HG03139 (cell line): ENCODE results near the gene PARD3B.

Experiments
- ATAC-seq: cut with Tn5 transposase; IDR thresholded peaks from one replicate; pipeline ENCODE4 v1.9.1; 2021; ENCODE audit not compliant: unreplicated experiment

Gene PARD3B

GRCh38 chr2:204885747-204886146, 340.5 kb downstream of the PARD3B start:
- no peak for ATAC-seq

GRCh38 chr2:204886713-204887112, 341.4 kb downstream of the PARD3B start:
- no peak for ATAC-seq

- no peak for ATAC-seq
Measured at GRCh38 chr2:204888222-204888621, 342.9 kb downstream of the PARD3B start.

GRCh38 chr2:204890680-204891079, 345.4 kb downstream of the PARD3B start:
- ATAC-seq, result no peak

- no peak for ATAC-seq
Measured at GRCh38 chr2:204891739-204892138, 346.5 kb downstream of the PARD3B start.

GRCh38 chr2:204892506-204893255, 347.4 kb downstream of the PARD3B start:
- ATAC-seq, result no peak

GRCh38 chr2:204896146-204896545, 350.9 kb downstream of the PARD3B start:
- ATAC-seq, result no peak

GRCh38 chr2:204897561-204897960, 352.3 kb downstream of the PARD3B start:
- ATAC-seq, result no peak

- no peak for ATAC-seq
Measured at GRCh38 chr2:204898928-204899640, 353.8 kb downstream of the PARD3B start.

- no peak for ATAC-seq
Measured at GRCh38 chr2:204899983-204900382, 354.7 kb downstream of the PARD3B start.

GRCh38 chr2:204900487-204900886, 355.2 kb downstream of the PARD3B start:
- no peak for ATAC-seq

GRCh38 chr2:204900910-204901309, 355.6 kb downstream of the PARD3B start:
- no peak for ATAC-seq

- ATAC-seq, result no peak
Measured at GRCh38 chr2:204901591-204901990, 356.3 kb downstream of the PARD3B start.

- ATAC-seq, result no peak
Measured at GRCh38 chr2:204909791-204910190, 364.5 kb downstream of the PARD3B start.

GRCh38 chr2:204913312-204913711, 368.0 kb downstream of the PARD3B start:
- no peak for ATAC-seq

GRCh38 chr2:204913854-204914464, 368.7 kb downstream of the PARD3B start:
- ATAC-seq, result no peak

GRCh38 chr2:204914708-204915107, 369.4 kb downstream of the PARD3B start:
- no peak for ATAC-seq

- no peak for ATAC-seq
Measured at GRCh38 chr2:204917089-204917701, 371.9 kb downstream of the PARD3B start.

GRCh38 chr2:204920776-204921175, 375.5 kb downstream of the PARD3B start:
- ATAC-seq, result no peak

- no peak for ATAC-seq
Measured at GRCh38 chr2:204923957-204924356, 378.7 kb downstream of the PARD3B start.

GRCh38 chr2:204931562-204931961, 386.3 kb downstream of the PARD3B start:
- ATAC-seq, result no peak
